ENCODE measurements around the gene COL19A1.

Gene COL19A1

GRCh38 chr6:70060680-70061079 lies 194.3 kb downstream of the COL19A1 start:
- no peak overlapping the region for H3K4me3 ChIP-seq (ENCODE audit: control insufficient read depth, low read depth, low read length)
- DNase-seq (ENCODE audit: low read depth) = no peak
- TF ChIP-seq, protein P1, sequence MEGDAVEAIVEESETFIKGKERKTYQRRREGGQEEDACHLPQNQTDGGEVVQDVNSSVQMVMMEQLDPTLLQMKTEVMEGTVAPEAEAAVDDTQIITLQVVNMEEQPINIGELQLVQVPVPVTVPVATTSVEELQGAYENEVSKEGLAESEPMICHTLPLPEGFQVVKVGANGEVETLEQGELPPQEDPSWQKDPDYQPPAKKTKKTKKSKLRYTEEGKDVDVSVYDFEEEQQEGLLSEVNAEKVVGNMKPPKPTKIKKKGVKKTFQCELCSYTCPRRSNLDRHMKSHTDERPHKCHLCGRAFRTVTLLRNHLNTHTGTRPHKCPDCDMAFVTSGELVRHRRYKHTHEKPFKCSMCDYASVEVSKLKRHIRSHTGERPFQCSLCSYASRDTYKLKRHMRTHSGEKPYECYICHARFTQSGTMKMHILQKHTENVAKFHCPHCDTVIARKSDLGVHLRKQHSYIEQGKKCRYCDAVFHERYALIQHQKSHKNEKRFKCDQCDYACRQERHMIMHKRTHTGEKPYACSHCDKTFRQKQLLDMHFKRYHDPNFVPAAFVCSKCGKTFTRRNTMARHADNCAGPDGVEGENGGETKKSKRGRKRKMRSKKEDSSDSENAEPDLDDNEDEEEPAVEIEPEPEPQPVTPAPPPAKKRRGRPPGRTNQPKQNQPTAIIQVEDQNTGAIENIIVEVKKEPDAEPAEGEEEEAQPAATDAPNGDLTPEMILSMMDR (conservative IDR thresholded peaks at IDR 0.05; ENCODE audit: control insufficient read depth, insufficient read depth, low read depth, low read length) = no peak

- DNase-seq (ENCODE audit: low read depth) = no peak
- TF ChIP-seq, protein P1 (conservative IDR thresholded peaks at IDR 0.05; ENCODE audit: control insufficient read depth, insufficient read depth, low read depth, low read length) = no peak
- H3K4me3 ChIP-seq (ENCODE audit: control insufficient read depth, low read depth, low read length) = no peak overlapping the region
Observed at GRCh38 chr6:70061546-70061945, 195.2 kb downstream of the COL19A1 start.

DNA sequence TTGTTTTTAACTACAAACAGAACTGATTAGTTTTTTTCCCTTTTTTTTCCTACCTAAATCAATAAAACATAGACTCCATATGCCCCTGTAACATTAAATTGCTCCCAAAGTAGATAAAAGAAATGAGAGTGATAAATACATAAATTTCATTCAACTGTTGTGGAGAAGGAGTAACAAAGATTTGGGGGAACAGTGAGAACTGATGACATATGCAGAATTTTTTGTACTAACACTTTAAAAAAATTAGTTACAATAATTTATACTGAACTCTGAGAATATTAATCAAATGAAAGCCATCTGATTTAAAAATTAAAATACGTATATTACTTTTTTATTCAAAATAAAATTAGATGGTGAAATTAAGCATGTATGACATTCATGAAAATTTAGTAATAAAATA lies 195.7 kb downstream of the COL19A1 start:
- no peak overlapping the region for H3K4me3 ChIP-seq (ENCODE audit: control insufficient read depth, low read depth, low read length)
- TF ChIP-seq, protein P1 (conservative IDR thresholded peaks at IDR 0.05; ENCODE audit: control insufficient read depth, insufficient read depth, low read depth, low read length) = no peak
- no peak for DNase-seq (ENCODE audit: low read depth)

DNA sequence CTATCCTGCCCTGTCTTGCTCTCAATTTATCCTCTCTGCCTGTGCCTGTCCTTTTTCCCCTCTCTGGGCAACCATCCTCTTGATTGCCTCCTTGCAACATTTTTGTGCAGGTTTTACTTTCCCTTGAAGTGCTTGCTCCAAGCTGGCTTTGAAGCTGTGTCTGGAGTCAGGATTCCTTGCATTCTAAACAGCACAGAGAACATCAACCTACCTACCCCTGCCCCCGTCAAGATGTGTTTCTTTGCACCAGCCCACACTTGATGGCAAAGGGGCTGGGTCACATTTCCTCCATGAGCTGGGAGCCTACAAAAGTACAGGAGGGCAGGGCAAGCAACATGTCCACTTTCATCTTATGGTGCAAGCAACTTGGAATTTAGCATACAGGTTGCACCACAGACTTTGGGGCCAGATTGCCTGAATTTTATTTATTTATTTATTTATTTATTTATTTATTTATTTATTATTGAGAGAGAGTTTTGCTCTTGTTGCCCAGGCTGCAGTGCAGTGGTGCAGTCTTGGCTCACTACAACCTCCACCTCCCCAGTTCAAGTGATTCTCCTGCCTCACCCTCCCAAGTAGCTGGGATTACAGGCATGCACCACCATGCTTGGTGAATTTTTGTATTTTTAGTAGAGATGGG lies 206.3 kb downstream of the COL19A1 start:
- TF ChIP-seq, protein P1 (conservative IDR thresholded peaks at IDR 0.05; ENCODE audit: control insufficient read depth, insufficient read depth, low read depth, low read length) = no peak
- no peak for DNase-seq (ENCODE audit: low read depth)
- no peak overlapping the region for H3K4me3 ChIP-seq (ENCODE audit: control insufficient read depth, low read depth, low read length)

- TF ChIP-seq, protein P1 (conservative IDR thresholded peaks at IDR 0.05; ENCODE audit: control insufficient read depth, insufficient read depth, low read depth, low read length) = no peak
- no peak overlapping the region for H3K4me3 ChIP-seq (ENCODE audit: control insufficient read depth, low read depth, low read length)
- no peak for DNase-seq (ENCODE audit: low read depth)
Observed at GRCh38 chr6:70073637-70074036, 207.3 kb downstream of the COL19A1 start.

GRCh38 chr6:70079241-70079640 lies 212.9 kb downstream of the COL19A1 start:
- TF ChIP-seq, protein P1 (conservative IDR thresholded peaks at IDR 0.05; ENCODE audit: control insufficient read depth, insufficient read depth, low read depth, low read length) = no peak
- DNase-seq (ENCODE audit: low read depth) = no peak
- no peak overlapping the region for H3K4me3 ChIP-seq (ENCODE audit: control insufficient read depth, low read depth, low read length)
